ENCODE data around the gene ATP6V0E1.
"Not testable (repeated sequence)": the region's sequence is repeated elsewhere in the genome, so short reads cannot be mapped to it uniquely, and the experiment has no call there.

ATP6V0E1 gene

DNA sequence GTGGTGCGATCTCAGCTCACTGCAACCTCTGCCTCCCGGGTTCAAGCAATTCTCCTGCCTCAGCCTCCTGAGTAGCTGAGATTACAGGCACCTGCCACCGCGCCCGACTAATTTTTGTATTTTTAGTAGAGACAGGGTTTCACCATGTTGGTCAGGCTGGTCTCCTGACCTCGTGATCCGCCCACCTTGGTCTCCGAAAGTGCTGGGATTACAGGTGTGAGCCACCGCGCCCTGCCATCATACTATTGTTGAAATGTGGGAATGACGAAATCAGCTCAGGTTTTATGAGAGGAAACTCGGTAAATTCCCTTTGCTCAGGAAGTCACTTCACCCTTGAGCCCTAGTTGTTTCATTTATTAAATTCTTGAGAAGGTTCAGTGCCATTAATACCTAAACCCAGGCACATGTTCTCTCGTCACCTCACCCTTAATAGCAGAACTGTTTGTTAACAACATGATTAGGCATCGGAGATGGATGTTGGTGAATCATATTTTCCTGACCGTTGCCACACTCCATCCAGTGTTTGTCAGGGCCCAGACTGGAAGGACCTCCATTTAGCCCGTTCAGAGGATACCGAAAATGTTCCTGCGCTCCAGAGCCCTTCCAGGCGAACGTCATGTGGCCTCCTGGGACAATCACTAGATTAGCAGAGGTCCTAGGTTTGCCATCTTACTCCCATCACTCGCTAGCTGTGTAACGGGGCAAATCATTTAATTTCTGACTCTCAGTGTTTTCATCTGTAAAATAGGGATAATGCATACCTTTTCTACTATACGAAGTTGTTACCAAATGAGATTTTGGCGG is 52.5 kb downstream of the ATP6V0E1 start:
- no peak for DNase-seq (ENCODE audit: low read depth)

DNA sequence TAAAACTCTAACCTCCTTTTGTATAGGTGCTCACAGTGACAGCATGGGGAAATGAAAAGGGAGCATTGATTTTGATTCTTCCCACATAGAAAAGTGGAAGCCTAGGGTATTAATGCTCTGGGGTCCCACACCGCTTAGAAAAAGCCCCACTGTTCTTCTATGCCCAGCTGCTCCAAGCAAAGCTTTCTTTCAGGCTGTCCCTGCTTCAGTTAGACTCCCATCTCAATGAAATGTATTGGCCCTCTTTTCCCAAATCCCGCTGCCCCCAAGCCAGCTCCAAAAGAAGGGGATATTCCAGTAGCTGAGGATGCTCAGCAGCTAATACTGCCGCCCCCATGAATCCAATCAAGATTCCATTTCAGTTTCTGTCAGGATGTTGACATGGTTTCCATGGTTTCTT is 55.6 kb downstream of the ATP6V0E1 start:
- DNase-seq (ENCODE audit: low read depth) = no peak

DNA sequence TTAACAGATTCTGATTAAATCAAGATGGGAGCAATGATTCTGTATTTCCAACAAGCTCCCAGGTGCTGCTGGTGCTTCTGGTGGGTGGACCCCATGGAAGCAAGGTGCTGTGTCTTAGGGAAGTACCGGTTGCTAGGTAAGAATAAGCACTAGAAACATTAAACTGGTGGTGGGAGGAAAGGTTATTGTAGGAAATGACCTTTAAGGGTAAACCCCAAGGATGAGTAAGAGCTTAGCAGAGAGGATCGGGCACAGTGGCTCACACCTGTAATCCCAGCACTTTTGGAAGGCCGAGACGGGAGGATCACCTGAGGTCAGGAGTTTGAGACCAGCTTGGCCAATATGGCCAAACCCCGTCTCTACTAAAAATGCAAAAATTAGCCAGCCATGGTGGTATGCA is 56.4 kb downstream of the ATP6V0E1 start:
- DNase-seq (ENCODE audit: low read depth) = no peak

DNA sequence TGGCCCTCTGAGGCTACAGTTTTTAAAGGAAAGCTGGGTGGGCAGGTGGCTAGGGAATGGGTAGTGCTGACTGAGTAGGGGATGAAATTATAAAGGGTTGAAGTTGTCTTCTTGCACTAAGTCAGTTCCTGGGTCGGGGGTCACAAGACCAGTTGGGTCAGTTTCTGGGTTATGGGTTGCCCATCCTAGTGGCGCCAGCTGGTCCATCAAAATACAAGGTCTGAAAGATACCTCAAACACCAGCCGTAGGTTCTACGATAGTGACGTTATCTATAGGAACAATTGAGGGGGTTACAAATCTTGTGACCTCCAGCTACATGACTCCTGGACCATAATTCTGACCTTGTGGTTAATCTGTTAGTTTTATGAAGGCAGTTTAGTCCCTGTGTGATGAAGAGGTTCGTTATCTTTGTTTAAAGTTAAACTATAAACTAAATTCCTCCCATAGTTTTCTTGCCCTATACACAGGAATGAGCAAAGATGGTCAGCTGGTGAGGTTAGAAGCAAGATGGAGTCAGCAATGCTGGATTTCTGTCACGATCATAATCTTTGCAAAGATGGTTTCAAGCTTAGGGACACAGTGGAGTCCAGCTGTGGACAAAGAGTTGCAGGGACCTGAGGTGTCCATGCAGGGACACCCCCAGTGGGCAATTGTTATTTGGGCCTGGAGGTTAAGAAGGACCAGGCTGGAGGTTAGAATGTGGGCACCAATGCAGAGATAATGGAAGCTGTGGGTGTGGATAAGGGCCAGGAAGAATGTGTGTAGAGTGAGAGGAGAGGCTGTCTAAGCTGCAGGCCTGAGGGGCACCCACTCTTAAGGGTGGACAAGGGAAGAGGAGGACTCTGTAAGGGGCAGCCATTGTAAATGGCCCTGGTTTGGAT is 58.6 kb downstream of the ATP6V0E1 start:
- no peak for DNase-seq (ENCODE audit: low read depth)

DNA sequence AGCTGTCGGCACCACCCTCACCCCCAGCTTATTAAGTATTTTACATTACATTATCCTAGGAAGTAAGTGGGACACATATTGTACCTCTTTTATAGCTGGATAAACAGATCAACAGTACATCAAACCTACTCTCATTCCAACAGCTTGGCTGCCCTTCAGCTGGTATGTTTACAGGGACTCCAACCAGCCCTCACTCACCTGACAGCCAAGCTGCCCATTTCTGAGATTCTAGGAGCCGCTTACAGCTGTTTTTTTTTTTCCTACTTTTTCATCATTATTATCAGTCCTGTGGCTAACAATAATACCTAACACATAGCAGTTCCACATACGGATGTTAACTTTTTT is 59.2 kb downstream of the ATP6V0E1 start:
- DNase-seq (ENCODE audit: low read depth) = no peak

DNA sequence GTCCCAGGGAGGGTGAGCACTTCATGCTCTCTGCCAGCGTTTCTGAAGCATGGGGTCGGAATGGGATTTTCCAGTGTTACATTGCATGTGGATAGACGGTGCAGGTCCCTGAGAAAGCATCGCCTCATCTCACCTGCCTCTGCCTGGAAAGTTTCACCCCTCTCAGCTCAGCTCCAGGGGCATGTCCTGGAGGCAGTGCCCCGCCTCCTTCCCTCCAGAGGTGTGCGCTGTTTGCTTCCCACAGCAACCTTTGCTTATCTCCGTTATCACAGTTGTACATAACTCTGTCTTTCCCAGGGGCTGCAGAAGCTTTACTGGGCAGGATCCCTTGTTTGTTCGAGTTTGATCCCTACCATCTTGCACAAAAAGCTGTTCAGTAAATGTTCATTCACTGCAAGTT is 61.9 kb downstream of the ATP6V0E1 start:
- no peak for DNase-seq (ENCODE audit: low read depth)

DNA sequence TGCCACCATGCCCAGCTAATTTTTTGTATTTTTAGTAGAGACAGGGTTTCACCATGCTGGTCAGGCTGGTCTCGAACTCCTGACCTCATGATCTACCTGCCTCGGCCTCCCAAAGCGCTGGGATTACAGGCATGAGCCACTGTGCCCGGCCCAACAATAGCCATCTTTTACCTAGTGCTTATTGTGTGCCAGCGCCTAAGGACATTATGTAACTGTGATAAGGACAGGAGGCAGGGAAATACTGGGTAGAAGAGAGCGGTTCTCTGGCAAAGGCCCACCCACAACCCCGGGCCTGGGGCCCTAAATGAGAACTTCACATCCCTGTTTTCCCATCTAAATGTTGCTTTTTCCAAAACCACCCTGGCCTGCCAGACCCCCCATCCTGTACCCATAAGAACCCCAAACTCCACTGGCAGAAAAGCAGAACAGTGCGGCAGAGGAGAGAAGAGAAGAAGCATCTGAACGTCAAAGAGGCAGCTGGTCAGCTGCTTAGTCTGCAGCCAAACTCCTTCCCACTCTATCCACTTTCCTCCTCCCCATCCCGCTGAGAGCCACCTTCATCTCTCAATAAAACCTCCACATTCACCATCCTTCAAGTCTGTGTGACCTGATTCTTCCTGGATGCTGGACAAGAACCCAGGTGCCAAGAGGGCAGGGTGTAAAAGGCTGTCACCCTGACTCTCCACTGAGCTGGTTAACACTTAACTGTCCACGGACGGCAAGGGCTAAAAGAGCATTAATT is 63.7 kb downstream of the ATP6V0E1 start:
- DNase-seq (ENCODE audit: low read depth) = not testable (repeated sequence)

DNA sequence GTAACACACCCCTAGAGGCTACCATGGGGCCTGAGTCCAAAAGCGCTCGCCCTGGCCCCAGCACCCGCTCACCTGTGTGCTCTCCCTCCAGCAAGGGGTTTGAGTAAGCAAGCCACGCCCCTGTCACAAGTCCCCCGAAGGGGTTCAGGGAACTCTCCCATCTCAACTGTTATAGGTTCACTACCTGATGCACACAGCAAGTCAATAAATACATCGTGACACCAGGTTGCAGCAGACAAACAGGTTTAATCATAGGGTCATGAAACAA is 64.2 kb downstream of the ATP6V0E1 start:
- no peak for DNase-seq (ENCODE audit: low read depth)

DNA sequence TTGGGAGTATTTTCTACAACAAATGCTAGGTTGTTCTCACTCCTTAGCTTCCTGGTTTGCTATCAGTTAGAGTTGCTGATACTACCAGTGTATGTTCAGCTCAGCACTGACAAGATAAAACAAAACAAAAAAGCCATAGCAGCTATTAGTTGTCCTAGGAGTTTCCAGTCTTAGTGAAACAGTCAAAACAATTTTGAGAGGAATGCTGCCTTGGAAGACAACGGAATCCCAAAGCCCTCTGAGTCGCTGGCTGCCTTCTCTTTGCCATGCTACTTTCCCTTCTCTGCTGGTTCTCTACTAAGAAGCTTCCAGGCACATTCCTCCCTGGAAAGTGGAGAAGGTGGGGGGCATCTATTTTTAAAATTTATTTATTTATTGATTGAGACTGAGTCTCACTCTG is 67.2 kb downstream of the ATP6V0E1 start:
- no peak for DNase-seq (ENCODE audit: low read depth)

DNA sequence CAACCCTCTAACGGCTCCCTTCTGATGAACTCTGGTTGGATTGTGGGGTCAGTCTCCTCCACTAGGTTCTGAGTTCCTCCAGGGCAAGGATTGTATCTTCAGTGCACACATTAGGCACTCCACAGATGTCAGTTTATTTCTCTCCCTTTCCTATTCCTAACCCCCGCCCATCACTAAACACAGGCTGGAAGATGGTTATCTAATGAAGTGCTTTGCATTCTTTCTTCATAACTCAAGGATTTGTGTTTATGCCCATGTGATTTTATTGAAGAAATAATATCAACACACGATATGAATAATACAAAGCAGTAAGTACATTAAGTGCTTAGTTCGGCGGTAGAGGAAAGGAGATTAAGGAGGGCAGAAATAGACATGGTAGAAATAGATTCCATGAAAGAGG is 68.2 kb downstream of the ATP6V0E1 start:
- DNase-seq (ENCODE audit: low read depth) = no peak

DNA sequence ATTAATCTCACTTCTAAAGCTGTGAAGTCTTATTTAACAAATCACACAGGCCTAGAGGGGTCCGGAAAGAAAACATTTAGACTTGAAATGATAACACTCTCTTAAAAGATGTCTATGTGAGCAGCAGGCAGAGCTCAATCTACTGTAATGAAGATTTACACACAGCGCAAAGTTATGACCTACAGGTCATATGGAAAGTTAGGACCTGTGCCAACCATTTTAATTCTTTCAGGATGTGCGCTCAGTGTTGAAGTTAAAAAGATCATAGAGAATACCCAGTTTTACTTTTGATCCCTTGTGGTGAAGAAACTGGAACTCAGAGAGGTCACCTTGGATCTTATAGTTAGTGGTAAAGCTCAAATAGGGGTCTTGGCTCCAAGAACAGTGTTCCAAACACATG is 69.5 kb downstream of the ATP6V0E1 start:
- no peak for DNase-seq (ENCODE audit: low read depth)

DNA sequence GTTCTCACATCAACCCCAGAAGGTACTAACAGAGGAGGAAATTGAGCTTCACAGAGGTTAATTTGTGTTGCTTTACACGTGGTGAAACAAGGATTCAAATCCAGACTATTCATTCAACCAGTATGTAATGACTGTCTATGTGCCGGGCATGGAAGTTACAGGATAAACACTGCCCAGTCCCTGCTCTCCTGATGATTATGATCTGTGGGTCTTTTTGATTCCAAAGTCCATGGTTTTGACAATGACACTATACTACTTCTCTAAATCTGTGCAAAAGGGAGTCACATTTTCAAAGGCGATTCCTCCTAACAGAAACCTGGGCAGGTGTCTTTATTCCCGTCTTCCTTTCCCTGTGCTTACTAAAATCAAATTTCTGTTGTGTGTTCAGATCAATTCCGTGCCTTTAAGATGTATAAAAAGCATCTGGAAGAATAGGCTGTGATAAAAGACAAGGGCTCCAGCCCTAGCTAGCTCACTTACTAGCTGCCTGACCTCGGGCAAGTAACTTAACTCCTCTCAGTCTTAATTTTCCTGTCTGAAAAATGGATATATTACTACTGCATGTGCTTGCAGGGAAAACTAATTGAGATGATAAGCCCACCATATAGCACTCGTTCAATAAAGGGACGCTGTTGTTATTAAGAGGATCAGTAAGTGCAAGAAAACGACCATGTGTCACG is 71.6 kb downstream of the ATP6V0E1 start:
- no peak for DNase-seq (ENCODE audit: low read depth)

DNA sequence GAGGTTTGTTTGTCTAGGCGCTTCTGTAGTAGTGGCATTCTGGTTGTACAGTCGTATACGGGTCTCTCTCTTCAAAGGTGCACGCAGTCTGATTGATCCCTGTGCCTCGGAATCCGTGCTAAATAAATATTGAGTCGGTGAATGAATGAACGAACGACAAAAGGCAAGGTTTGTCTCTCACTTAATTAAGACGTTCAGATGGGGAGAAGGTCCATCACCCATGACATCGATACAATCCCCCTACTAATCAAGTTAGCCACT is 72.1 kb downstream of the ATP6V0E1 start:
- DNase-seq (ENCODE audit: low read depth) = no peak

DNA sequence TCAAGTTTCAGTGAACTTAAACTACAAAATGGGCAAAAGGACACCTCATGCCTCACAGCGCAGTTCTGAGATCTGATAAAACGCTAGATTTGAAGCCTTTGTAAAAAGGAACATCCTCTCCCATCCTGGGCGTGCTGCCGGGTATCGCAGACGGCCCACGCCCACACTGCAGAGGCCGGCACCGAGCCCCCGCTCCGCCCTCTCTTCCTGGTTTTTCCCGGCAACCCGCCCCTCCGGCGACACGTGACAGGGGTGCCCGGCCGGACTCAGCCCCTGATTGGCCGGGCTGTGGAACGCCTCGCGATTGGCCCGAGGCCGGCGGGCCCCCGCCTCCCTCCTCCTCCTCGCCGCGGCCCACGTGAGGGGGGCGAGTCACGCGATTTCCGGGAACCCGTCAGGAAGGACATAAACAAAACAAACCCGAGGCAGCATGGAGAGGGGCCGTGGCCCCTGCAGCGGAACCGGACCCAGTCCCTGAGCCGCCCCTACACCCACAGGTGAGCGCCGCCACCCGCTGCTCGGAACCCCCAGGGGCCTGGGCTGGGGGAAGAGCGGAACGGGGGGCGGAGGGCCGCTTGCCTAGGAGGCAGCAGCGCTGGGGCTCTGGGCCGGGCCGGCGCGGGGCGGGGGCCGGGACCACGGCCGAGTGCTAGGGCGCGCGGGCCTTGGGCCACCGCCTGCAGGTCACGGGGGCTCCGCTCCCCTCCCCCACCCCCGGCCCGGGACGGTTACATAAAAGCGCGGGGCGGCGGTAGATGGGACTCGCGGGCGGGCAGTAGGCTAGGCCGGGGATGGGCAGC is 72.6 kb downstream of the ATP6V0E1 start, which contains the start of gene CREBRF:
Gene CREBRF, plus strand, starts transcription at position 370 of the 800 bp plus-strand sequence. CDS start 24,424 bp downstream, outside the sequence.
- DNase-seq (ENCODE audit: low read depth) = peak; percentile 98

DNA sequence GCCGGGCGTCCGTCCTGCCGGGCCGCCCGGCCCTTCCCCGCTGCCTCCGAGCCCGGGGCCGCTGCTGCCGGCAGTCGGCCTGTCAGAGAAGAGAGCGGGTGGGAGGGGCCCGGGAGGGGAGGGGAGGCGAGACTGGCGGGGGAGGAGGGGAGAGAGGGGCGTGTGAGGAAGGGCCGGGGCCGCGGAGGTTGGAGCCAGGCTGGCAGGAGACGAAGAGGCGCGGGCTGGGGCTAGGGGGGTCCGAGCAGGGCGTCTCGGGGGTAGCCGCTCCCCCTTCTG is 73.2 kb downstream of the ATP6V0E1 start:
- DNase-seq (ENCODE audit: low read depth) = no peak

DNA sequence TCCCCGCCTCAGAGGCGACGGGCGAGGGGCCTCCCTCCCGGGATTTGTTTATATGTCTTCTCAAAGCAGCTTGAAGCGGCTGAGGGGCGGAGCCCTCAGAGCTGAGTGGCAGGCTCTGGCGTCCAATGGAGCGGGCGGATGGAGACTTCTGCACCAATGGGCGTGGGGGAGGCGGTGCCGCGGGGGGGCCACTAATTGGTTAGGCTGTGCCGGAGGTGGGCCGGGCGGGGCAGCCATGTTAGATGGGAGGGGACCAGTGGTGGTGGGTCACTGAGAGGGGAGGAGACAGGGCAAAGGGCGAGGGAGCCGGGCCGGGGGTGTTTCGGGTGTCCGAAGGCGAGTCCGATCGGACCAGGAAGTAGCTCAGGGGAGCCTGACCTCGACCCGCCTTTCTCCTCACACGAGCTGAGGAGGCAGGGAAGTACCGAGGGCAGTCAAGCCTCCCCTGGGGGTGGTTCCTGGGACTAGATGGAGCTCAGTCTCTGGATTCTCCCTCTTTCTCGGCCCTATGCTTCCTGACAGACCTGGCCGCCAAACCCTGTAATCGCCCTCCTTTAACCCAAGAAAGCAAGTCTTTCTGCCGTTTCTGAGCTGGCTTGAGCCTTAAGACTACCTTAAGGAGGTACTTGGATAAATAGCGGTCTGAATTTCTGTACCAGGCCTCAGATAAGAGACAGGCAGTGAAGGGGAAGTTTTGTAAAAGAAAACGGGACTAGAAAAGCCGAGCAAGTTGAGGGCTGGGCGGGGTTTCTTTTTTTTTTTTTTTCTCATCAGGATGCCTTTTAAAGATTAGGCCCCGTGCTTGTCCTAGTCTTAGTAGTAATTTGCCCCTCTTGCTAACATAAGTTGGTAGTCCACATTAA is 73.7 kb downstream of the ATP6V0E1 start:
- peak; percentile 97 for DNase-seq (ENCODE audit: low read depth)

DNA sequence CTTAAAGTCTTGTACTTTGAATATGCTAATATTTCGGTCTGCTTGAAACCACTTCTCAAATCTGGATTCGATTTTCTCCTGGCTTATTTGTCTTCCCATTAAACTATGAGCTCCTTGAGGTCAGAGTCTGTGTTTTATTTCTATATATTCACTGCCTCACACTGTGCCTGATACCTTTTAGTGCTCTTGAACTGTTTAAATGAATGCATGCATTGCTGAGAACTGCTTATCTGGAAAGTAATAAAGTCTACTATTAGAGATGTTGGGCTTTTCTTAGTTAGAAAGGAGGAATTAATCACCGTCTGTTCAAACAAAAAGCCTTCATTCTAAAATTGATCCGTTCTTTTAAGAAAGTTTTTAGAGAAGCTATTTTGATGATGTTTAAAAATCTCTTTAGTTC is 78.6 kb downstream of the ATP6V0E1 start:
- no peak for DNase-seq (ENCODE audit: low read depth)

DNA sequence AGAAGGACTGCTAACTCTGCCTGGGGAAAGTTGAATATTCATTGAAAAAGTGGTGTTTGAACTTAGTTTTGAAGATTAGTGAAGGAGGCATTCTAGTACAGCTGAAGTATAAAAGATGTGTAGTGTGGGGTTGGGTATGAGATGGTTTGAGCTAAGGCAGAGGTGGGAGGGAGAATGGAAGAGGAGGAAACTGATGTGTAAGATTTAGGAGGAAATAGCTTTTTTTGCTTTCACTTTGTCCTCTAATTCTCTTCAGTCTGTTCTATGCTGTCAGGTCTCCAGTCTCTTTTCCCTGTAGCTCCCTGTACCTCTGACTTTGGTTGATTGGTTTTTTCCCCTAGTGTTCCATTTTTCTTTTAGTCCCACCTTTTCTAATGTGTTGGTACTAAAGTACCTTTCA is 81.6 kb downstream of the ATP6V0E1 start:
- DNase-seq (ENCODE audit: low read depth) = no peak

DNA sequence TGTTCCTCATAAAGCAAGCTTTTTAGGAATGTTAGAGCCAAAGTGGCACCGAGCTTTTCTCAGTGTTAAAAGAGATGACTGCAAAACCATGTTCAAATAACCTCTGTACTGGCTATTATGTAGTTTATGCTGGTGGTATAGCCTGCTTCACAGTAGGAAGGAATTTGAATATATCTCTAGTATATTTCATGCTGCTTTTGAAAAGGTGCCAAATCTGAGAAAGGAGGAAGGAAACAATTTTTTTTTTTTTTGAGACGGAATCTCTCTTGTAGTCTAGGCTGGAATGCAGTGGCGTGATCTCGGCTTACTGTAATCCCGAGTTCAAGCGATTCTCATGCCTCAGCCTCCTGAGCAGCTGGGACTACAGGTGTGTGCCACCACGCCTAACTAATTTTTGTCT is 86.1 kb downstream of the ATP6V0E1 start:
- no peak for DNase-seq (ENCODE audit: low read depth)

DNA sequence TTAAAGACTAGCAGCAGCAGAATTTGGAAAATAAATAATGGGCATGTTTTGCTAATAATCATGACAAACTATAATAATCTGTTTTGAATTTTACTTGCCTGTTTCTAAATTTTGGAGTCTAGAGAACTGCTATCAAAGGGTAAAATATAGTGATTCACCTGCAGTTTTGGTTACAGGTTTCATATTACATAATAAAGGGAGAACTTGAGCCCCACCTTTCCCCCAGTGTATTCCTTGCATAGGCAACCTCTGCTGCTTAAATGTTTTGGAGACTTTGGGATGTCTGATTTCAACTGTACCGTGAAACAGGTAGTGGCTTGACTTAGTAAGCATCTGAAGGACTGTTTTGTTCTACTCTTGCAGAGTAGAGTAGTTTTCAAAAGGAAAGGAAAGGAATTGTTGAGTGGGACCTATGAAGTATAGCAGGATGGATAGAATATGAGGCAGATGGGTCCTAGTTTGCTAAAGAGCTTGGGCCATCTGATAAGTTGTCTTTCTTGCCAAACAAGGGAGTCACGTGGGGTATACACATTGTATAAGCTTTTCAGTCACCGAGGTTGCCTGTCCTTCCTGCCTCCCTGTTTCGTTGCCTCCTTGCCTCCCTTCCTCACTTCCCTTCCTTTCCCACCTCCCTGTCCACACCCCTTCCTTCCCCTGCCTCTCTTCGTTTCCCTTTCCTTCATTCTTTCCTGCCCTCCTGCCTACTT is 91.7 kb downstream of the ATP6V0E1 start:
- DNase-seq (ENCODE audit: low read depth) = no peak
